ENCODE measurements around the gene PELI2.

The PELI2 gene

DNA sequence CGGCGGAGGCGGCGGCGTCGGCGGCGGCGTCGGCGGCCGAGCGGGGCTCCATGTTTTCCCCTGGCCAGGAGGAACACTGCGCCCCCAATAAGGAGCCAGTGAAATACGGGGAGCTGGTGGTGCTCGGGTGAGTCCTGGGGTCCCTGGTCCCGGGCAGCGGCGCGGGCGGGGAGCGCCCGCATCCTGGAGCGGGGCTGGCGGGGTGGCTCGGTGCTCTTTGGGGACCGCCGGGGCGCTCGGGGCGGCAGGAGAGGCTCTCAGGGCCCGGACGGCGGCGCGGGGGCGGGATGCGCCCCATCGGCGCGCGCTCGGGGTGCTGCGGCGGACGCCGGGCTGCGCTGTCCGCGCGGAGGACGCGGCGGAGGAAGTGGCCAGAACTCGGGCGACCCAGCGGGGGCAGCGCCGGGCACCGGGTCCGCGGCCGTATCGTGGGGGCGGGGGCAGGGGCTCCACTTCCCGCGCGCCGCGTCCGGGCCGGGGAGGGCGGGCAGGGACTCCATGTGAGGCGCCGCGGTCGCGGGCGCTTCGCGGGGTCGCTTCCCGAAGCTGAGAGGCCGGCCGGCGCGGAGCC is 485 bp downstream of the PELI2 start:
- Histone ChIP-seq H3K36me3 (ENCODE audit: control insufficient read depth, insufficient read depth, low read length) (no peaks in the 10 kb centered on the region), H3K4me3 (ENCODE audit: low read depth, low read length) (peak overlapping the region; percentile 66), H3K4me1 (no peaks in the 10 kb centered on the region), H3K27me3 (ENCODE audit: control insufficient read depth, insufficient read depth, low read length) (no peaks in the 10 kb centered on the region), H3K27ac (peak overlapping the region; percentile 36), H3K9ac (no peak overlapping the region), H3K4me2 (ENCODE audit: low read length) (peak overlapping the region; percentile 78), H3K79me2 (no peaks in the 10 kb centered on the region), H3K9me3 (ENCODE audit: control insufficient read depth, low read length) (no peaks in the 10 kb centered on the region), H2AFZ (peak overlapping the region; percentile 96)
- no peak for TF ChIP-seq CTCF (IDR thresholded peaks at IDR 0.05)

GRCh38 chr14:56119201-56119981 is 1.2 kb downstream of the PELI2 start:
- peak overlapping the region; percentile 36 for H3K27ac ChIP-seq
- no peaks in the 10 kb centered on the region for H3K36me3 ChIP-seq (ENCODE audit: control insufficient read depth, insufficient read depth, low read length)
- H3K27me3 ChIP-seq (ENCODE audit: control insufficient read depth, insufficient read depth, low read length), result no peaks in the 10 kb centered on the region
- H3K4me2 ChIP-seq (ENCODE audit: low read length), result peak overlapping the region; percentile 78
- TF ChIP-seq CTCF (IDR thresholded peaks at IDR 0.05), result no peak
- no peaks in the 10 kb centered on the region for H3K9me3 ChIP-seq (ENCODE audit: control insufficient read depth, low read length)
- H3K4me1 ChIP-seq, result no peaks in the 10 kb centered on the region
- H3K9ac ChIP-seq, result no peak overlapping the region
- peak overlapping the region; percentile 66 for H3K4me3 ChIP-seq (ENCODE audit: low read depth, low read length)
- H2AFZ ChIP-seq, result peak overlapping the region; percentile 96
- peaks cover under 1% of the 10 kb centered on the region for H3K79me2 ChIP-seq

- H3K4me2 ChIP-seq (ENCODE audit: low read length), result no peak overlapping the region
- no peaks in the 10 kb centered on the region for H3K4me1 ChIP-seq
- H3K27ac ChIP-seq, result no peak overlapping the region
- H3K27me3 ChIP-seq (ENCODE audit: control insufficient read depth, insufficient read depth, low read length), result no peaks in the 10 kb centered on the region
- H3K9me3 ChIP-seq (ENCODE audit: control insufficient read depth, low read length), result no peaks in the 10 kb centered on the region
- TF ChIP-seq CTCF (IDR thresholded peaks at IDR 0.05), result no peak
- no peak overlapping the region for H3K9ac ChIP-seq
- peak overlapping the region; percentile 66 for H3K4me3 ChIP-seq (ENCODE audit: low read depth, low read length)
- H3K36me3 ChIP-seq (ENCODE audit: control insufficient read depth, insufficient read depth, low read length), result no peaks in the 10 kb centered on the region
- H3K79me2 ChIP-seq, result peaks cover 5% of the 10 kb centered on the region
- H2AFZ ChIP-seq, result no peak overlapping the region
Measured at GRCh38 chr14:56120091-56120691, 2.0 kb downstream of the PELI2 start.

DNA sequence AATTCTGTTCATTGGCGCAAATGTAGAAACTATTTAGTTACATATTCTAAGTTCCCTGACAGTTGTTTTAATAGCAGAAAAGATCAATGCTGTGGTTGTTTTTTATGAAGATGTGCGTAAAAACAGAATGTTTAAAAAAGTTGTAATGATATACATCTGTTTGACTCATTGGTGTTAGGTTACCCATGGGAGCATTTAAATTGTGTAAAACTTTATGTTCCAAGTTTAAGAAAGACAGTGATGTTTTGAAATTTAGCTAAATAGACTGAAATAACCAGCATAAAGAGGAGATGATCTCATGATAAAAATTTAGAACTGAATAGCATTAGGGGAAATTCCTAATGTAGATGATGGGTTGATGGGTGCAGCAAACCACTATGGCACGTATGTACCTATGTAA is 3.6 kb downstream of the PELI2 start:
- Histone ChIP-seq H3K36me3 (ENCODE audit: control insufficient read depth, insufficient read depth, low read length) (no peaks in the 10 kb centered on the region), H3K27me3 (ENCODE audit: control insufficient read depth, insufficient read depth, low read length) (no peaks in the 10 kb centered on the region), H3K4me2 (ENCODE audit: low read length) (no peak overlapping the region), H2AFZ (no peak overlapping the region), H3K4me1 (no peaks in the 10 kb centered on the region), H3K9me3 (ENCODE audit: control insufficient read depth, low read length) (no peaks in the 10 kb centered on the region), H3K4me3 (ENCODE audit: low read depth, low read length) (no peak overlapping the region), H3K79me2 (peaks cover 5% of the 10 kb centered on the region), H3K9ac (no peak overlapping the region), H3K27ac (no peak overlapping the region)
- no peak for TF ChIP-seq CTCF (IDR thresholded peaks at IDR 0.05)
